H9 (cell line): ENCODE results near the gene TRABD2B. TPM values are rescaled to one million over a fixed set of nuclear protein-coding genes. Genes with fewer than 3 reads are reported as not detected.
A peak's percentile ranks its signal among the peaks of the same experiment; 100 is the strongest.

ENCODE experiments used
- DNase-seq: peaks from one replicate; pipeline ENCODE4 v3.0.0-alpha.2; 2017
- H2AFZ ChIP-seq: one replicate; pipeline ENCODE4 v1.6.1; 2013; ENCODE audit warnings: mild to moderate bottlenecking, low read length, control low read depth, moderate library complexity
- H2AK5ac ChIP-seq: 2 replicates; pipeline ENCODE4 v1.6.1; 2013; ENCODE audit warnings: low read length, control low read depth, mixed read lengths; ENCODE audit not compliant: insufficient read length
- H2BK120ac ChIP-seq: one replicate; pipeline ENCODE4 v1.6.1; 2013; ENCODE audit warnings: low read depth, mild to moderate bottlenecking, low read length, control low read depth, inconsistent platforms; ENCODE audit not compliant: poor library complexity, severe bottlenecking
- H2BK12ac ChIP-seq: 2 replicates; pipeline ENCODE4 v1.6.1; 2013; ENCODE audit warnings: low read length, control low read depth, mixed read lengths, low read depth; ENCODE audit not compliant: insufficient read length
- H2BK15ac ChIP-seq: 2 replicates; pipeline ENCODE4 v1.6.1; 2013; ENCODE audit warnings: low read depth, low read length, control low read depth
- H2BK20ac ChIP-seq: one replicate; pipeline ENCODE4 v1.6.1; 2013; ENCODE audit warnings: low read depth, mild to moderate bottlenecking, low read length, control low read depth, inconsistent platforms; ENCODE audit not compliant: poor library complexity, severe bottlenecking
- H2BK5ac ChIP-seq: 2 replicates; pipeline ENCODE4 v1.6.1; 2013; ENCODE audit warnings: low read length, control low read depth, mixed read lengths; ENCODE audit not compliant: insufficient read length
- H3K14ac ChIP-seq: 2 replicates; pipeline ENCODE4 v1.6.1; 2013; ENCODE audit warnings: low read length, control low read depth; ENCODE audit not compliant: insufficient read depth
- H3K18ac ChIP-seq: 2 replicates; pipeline ENCODE4 v1.6.1; 2013; ENCODE audit warnings: low read depth, mild to moderate bottlenecking, mixed read lengths, low read length, control low read depth; ENCODE audit not compliant: insufficient read length
- H3K23ac ChIP-seq: 2 replicates; pipeline ENCODE4 v1.6.1; 2013; ENCODE audit warnings: low read length, control low read depth, mixed read lengths, low read depth; ENCODE audit not compliant: insufficient read length
- H3K23me2 ChIP-seq: 2 replicates; pipeline ENCODE4 v1.6.1; 2013; ENCODE audit warnings: low read depth, mild to moderate bottlenecking, mixed read lengths, low read length, control low read depth; ENCODE audit not compliant: insufficient read length, poor library complexity, severe bottlenecking
- H3K27ac ChIP-seq: 2 replicates; pipeline ENCODE4 v1.5.1; 2013; ENCODE audit warnings: low read length, control low read depth, mixed read lengths, low read depth; ENCODE audit not compliant: insufficient read length
- H3K27me3 ChIP-seq: 2 replicates; pipeline ENCODE4 v1.6.1; 2013; ENCODE audit warnings: low read length, control low read depth, inconsistent platforms; ENCODE audit not compliant: insufficient read depth
- H3K4ac ChIP-seq: 2 replicates; pipeline ENCODE4 v1.6.1; 2013; ENCODE audit warnings: low read depth, mild to moderate bottlenecking, control low read depth, inconsistent platforms, low read length, moderate library complexity
- H3K4me1 ChIP-seq: 2 replicates; pipeline ENCODE4 v1.6.1; 2013; ENCODE audit warnings: low read length, control low read depth, inconsistent platforms; ENCODE audit not compliant: insufficient read depth
- H3K4me2 ChIP-seq: 2 replicates; pipeline ENCODE4 v1.6.1; 2013; ENCODE audit warnings: low read length, control low read depth, mixed read lengths; ENCODE audit not compliant: insufficient read length, insufficient read depth
- H3K56ac ChIP-seq: 2 replicates; pipeline ENCODE4 v1.6.1; 2013; ENCODE audit warnings: low read depth, mild to moderate bottlenecking, mixed read lengths, low read length, control low read depth; ENCODE audit not compliant: insufficient read length
- H3K79me1 ChIP-seq: 2 replicates; pipeline ENCODE4 v1.6.1; 2013; ENCODE audit warnings: low read depth, mild to moderate bottlenecking, moderate library complexity, low read length, control low read depth, inconsistent platforms; ENCODE audit not compliant: insufficient read depth, poor library complexity, severe bottlenecking
- H3K79me2 ChIP-seq: 2 replicates; pipeline ENCODE4 v1.6.1; 2013; ENCODE audit warnings: low read length, control low read depth, inconsistent platforms; ENCODE audit not compliant: insufficient read depth
- H3K9ac ChIP-seq: 2 replicates; pipeline ENCODE4 v1.6.1; 2013; ENCODE audit warnings: low read length, control low read depth, mixed read lengths; ENCODE audit not compliant: insufficient read length; ENCODE audit errors: extremely low read depth
- H3K9me3 ChIP-seq: one replicate; pipeline ENCODE4 v1.6.1; 2013; ENCODE audit warnings: low read depth, low read length, inconsistent platforms; ENCODE audit not compliant: control insufficient read depth
- H3T11ph ChIP-seq: one replicate; pipeline ENCODE4 v1.6.1; 2013; ENCODE audit warnings: mild to moderate bottlenecking, low read length, control low read depth, inconsistent platforms
- H4K20me1 ChIP-seq: one replicate; pipeline ENCODE4 v1.6.1; 2013; ENCODE audit not compliant: control insufficient read depth, insufficient read length, insufficient read depth
- H4K5ac ChIP-seq: 2 replicates; pipeline ENCODE4 v1.6.1; 2013; ENCODE audit warnings: low read depth, mild to moderate bottlenecking, mixed read lengths, low read length, control low read depth; ENCODE audit not compliant: insufficient read length
- H4K8ac ChIP-seq: replicated peaks from 2 replicates; pipeline ENCODE4 v1.6.1; 2013; ENCODE audit warnings: low read length, control low read depth, mixed read lengths, low read depth; ENCODE audit not compliant: insufficient read length
- H4K91ac ChIP-seq: 2 replicates; pipeline ENCODE4 v1.6.1; 2013; ENCODE audit warnings: low read depth, mild to moderate bottlenecking, moderate library complexity, mixed read lengths, low read length, control low read depth; ENCODE audit not compliant: insufficient read length
- H3K27ac Mint-ChIP-seq, 3 experiments: 2 replicates in 2 of 3; 3 replicates in 1 of 3; pipeline ENCODE4 v1.8.0; 2020 to 2021; ENCODE audit warnings: mixed read lengths in 3 of 3, mild to moderate bottlenecking in 1 of 3, moderate library complexity in 1 of 3
- H3K27me3 Mint-ChIP-seq: 2 replicates; pipeline ENCODE4 v1.8.0; 2021; ENCODE audit warnings: low read depth, mild to moderate bottlenecking, moderate library complexity, mixed read lengths
- H3K36me3 Mint-ChIP-seq, 3 experiments: 2 replicates in 2 of 3; 3 replicates in 1 of 3; pipeline ENCODE4 v1.8.0; 2020 to 2021; ENCODE audit warnings: low read depth in 3 of 3, mixed read lengths in 3 of 3; ENCODE audit not compliant: insufficient read depth in 1 of 3
- H3K4me1 Mint-ChIP-seq, 2 experiments: 2 replicates each; pipeline ENCODE4 v1.8.0; 2020; ENCODE audit warnings: mixed read lengths in 2 of 2
- H3K4me3 Mint-ChIP-seq, 2 experiments: 2 replicates in 1 of 2; 3 replicates in 1 of 2; pipeline ENCODE4 v1.8.0; 2020 to 2021; ENCODE audit warnings: mild to moderate bottlenecking in 2 of 2, mixed read lengths in 2 of 2, moderate library complexity in 1 of 2
- H3K9me3 Mint-ChIP-seq, 2 experiments: 2 replicates in 1 of 2; 3 replicates in 1 of 2; pipeline ENCODE4 v1.8.0; 2020; ENCODE audit warnings: mild to moderate bottlenecking in 2 of 2, mixed read lengths in 2 of 2, moderate library complexity in 1 of 2
- WGBS: extraction: QIAGEN DNeasy Blood & Tissue Kit; methylation state at CpG from one replicate; pipeline ENCODE4 v1.1.7; 2013; ENCODE audit warnings: missing lambda C conversion rate, low lambda C conversion rate, mixed read lengths; ENCODE audit not compliant: insufficient read length; ENCODE audit errors: extremely low coverage; 5-methylcytosine and 5-hydroxymethylcytosine counted together
- total RNA-seq: library from RNA; stranded (reverse); gene quantifications from 2 replicates; pipeline ENCODE4 v1.2.1, GENCODE V29; 2021
- TF ChIP-seq, protein P1 (sequence below): fragments of 200-600 bp; sonication (generic); conservative IDR thresholded peaks from 3 replicates; pipeline ENCODE4 v1.8.0; 2021; ENCODE audit warnings: antibody characterized with exemption, mild to moderate bottlenecking

TRABD2B gene
- total RNA-seq, 1 experiment from 2014 or later: 2.3 TPM

DNA sequence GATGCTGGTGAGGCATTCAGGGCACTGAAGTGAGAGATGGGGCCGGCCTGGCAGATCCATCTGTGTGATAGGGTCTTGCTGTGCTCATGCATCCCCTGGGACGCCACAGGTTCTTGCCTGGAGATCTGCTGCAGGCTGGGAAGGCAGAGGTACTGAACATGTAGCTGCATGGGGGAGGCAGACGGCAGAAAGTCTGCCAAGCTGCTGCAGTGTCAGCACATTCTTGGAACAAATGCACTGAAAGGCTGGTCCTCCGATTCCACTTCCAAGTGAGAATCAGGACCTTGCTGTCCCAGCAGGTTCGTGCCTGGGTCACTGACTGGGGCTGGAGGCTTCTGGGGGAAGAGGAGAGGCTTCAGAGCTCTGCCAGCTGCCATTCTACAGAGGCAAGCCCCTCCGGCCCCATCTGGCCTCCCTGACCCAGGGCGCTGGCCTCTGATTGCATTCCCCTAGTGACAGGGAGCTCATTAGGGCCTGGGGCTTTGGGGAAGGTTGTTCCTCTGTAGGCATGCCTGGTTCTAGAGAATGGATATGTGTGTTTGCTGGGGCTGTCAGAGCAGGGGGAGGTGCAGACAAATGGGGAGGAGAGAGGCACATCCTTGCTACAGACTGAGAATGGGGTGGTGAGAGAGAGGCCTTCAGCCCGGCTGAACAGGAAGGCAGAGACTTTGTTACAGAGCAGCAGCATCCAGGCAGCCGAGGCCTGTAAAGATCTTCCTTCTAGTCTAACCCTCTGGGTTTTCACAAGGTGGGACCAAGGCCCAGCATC lies 174.0 kb downstream of the TRABD2B start:
- Histone ChIP-seq H4K20me1 (no peaks in the 10 kb centered on the region), H3K56ac (no peak overlapping the region), H2BK120ac (no peak overlapping the region), H2AFZ (no peak overlapping the region), H3K27me3 (no peaks in the 10 kb centered on the region), H3K9ac (no peak overlapping the region), H3K79me1 (no peaks in the 10 kb centered on the region), H2BK5ac (no peak overlapping the region), H3K79me2 (no peaks in the 10 kb centered on the region), H3K14ac (no peak overlapping the region), H3K27ac (no peak overlapping the region), H2BK12ac (no peak overlapping the region), H2BK15ac (no peak overlapping the region), H3K23me2 (no peaks in the 10 kb centered on the region), H3K4me2 (no peak overlapping the region), H3K4ac (no peak overlapping the region), H4K5ac (no peak overlapping the region), H3T11ph (no peak overlapping the region), H3K23ac (no peak overlapping the region), H3K9me3 (no peaks in the 10 kb centered on the region), H2AK5ac (no peak overlapping the region), H3K4me1 (no peaks in the 10 kb centered on the region), H2BK20ac (no peak overlapping the region), H4K8ac (no peak overlapping the region), H4K91ac (no peak overlapping the region), H3K18ac (no peak overlapping the region)
- Mint-ChIP-seq H3K27me3 (no peaks in the 10 kb centered on the region), H3K36me3 (no peaks in the 10 kb centered on the region), H3K9me3 (no peaks in the 10 kb centered on the region), H3K4me3 (no peak overlapping the region), H3K27ac (peak overlapping the region; percentile 13 to 73 (median 70); a peak in 6 of 7 replicates), H3K4me1 (peaks cover 13 to 33% of the 10 kb centered on the region in 2 experiments)
- TF ChIP-seq, protein P1, sequence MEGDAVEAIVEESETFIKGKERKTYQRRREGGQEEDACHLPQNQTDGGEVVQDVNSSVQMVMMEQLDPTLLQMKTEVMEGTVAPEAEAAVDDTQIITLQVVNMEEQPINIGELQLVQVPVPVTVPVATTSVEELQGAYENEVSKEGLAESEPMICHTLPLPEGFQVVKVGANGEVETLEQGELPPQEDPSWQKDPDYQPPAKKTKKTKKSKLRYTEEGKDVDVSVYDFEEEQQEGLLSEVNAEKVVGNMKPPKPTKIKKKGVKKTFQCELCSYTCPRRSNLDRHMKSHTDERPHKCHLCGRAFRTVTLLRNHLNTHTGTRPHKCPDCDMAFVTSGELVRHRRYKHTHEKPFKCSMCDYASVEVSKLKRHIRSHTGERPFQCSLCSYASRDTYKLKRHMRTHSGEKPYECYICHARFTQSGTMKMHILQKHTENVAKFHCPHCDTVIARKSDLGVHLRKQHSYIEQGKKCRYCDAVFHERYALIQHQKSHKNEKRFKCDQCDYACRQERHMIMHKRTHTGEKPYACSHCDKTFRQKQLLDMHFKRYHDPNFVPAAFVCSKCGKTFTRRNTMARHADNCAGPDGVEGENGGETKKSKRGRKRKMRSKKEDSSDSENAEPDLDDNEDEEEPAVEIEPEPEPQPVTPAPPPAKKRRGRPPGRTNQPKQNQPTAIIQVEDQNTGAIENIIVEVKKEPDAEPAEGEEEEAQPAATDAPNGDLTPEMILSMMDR: no peak
- no peak for DNase-seq
- WGBS: no CpG with 5 or more reads among the region's 9 CpGs
